Measurements from ENCODE around the gene NDUFV2. TPM values are rescaled to one million over a fixed set of nuclear protein-coding genes. Genes with fewer than 3 reads are reported as not detected.

Gene NDUFV2
- total RNA-seq, 2 donors from 2014 or later = 311 to 402 TPM

DNA sequence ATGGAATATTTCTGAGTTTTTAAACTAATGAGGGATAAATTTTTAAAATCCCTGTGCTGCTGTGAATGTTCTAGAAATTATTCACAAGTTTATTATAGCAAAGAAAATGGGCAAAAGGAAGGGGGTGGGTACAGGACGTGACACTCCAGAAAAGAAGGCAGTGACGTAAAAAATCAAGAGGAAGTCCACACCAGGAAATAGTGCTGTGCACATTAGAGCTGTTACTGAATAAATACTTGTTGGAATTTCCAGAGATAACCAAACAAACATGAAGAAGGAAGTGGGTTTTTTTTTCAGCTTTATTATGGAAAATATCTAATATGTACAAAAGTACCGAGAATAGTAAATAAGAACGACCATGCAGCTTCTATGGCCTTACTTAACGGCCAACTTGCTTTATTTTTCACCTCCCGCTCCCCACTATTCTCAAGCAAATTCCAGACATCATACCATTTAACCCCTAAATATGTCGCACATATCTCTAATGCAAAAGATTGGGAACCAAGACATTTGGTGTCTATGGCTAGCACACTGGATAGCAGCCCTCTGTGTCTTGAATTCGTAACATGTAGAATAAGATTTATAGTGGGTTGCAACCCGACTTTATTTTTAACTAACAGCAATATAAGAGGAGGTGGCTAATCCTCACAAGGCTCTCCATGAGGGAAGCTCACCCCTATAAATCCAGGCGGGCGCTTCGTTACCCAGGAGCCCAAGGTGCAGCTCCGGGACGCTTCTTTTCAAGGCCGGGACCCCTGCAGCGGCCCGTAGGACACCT is 580 bp upstream of the NDUFV2 start:
- Mint-ChIP-seq H3K36me3 (peaks cover 42 to 57% of the 10 kb centered on the region in 2 donors), H3K27ac (peak overlapping the region; percentile 94 to 99)

GRCh38 chr18:9103376-9103873 is 926 bp downstream of the NDUFV2 start:
- Mint-ChIP-seq H3K9me3 (no peaks in the 10 kb centered on the region), H3K36me3 (peaks cover 49 to 62% of the 10 kb centered on the region in 2 donors), H3K27ac (peak overlapping the region; percentile 95 to 99)
- ATAC-seq = no peak
- no peak for DNase-seq (ENCODE audit: low spot score in 2 of 2)

More for the DNA sequence above, 580 bp upstream of the NDUFV2 start:
- DNase-seq (ENCODE audit: low spot score in 2 of 2) (no peak), ATAC-seq (no peak)
- no peaks in the 10 kb centered on the region for H3K9me3 Mint-ChIP-seq

DNA sequence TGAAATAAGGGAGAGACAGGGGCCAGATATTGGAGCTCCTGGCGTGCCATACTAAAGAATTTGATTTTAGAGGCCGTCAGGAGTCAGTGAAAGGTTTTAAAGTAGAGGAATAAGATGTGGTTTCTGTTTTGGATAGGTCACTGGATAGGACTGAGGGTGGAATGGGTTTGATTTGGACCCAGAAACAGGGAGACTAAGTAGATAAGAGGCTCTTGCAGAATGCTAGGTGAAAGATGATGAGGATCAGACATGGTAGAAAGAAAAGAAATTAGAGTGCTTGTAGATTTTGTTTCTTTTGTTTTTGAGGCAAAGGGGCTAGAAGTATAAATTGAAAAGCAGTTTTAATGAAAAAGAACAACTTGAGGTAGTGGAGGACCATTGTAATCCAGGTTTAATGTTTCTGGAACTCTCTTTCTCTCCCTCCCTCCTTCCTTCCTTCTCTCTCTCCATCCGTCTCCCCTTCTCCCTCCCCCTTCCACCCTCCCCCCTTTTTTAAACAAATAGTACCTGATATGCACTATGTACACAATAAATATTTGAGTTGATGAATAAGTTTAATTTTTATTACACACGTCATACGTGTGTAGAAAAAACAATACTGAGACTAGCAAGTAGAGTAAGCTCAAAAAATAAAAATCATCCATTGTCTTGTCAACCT is 1.9 kb downstream of the NDUFV2 start:
- no peak for ATAC-seq
- Mint-ChIP-seq H3K27ac (peak overlapping the region; percentile 95 to 99), H3K9me3 (no peaks in the 10 kb centered on the region), H3K36me3 (peaks cover 49 to 69% of the 10 kb centered on the region in 2 donors)
- no peak for DNase-seq (ENCODE audit: low spot score in 2 of 2)

- Mint-ChIP-seq H3K36me3 (peaks cover 49 to 78% of the 10 kb centered on the region in 2 donors), H3K9me3 (no peaks in the 10 kb centered on the region), H3K27ac (peak overlapping the region; percentile 95 to 99)
- no peak for ATAC-seq
- no peak for DNase-seq (ENCODE audit: low spot score in 2 of 2)
These were observed 2.9 kb downstream of the NDUFV2 start for GRCh38 chr18:9105420-9105819.

GRCh38 chr18:9106094-9106493 is 3.6 kb downstream of the NDUFV2 start:
- Mint-ChIP-seq H3K36me3 (peaks cover 49 to 85% of the 10 kb centered on the region in 2 donors), H3K9me3 (no peaks in the 10 kb centered on the region), H3K27ac (peak overlapping the region; percentile 95 to 99)
- no peak for ATAC-seq
- DNase-seq (ENCODE audit: low spot score in 2 of 2) = no peak

DNA sequence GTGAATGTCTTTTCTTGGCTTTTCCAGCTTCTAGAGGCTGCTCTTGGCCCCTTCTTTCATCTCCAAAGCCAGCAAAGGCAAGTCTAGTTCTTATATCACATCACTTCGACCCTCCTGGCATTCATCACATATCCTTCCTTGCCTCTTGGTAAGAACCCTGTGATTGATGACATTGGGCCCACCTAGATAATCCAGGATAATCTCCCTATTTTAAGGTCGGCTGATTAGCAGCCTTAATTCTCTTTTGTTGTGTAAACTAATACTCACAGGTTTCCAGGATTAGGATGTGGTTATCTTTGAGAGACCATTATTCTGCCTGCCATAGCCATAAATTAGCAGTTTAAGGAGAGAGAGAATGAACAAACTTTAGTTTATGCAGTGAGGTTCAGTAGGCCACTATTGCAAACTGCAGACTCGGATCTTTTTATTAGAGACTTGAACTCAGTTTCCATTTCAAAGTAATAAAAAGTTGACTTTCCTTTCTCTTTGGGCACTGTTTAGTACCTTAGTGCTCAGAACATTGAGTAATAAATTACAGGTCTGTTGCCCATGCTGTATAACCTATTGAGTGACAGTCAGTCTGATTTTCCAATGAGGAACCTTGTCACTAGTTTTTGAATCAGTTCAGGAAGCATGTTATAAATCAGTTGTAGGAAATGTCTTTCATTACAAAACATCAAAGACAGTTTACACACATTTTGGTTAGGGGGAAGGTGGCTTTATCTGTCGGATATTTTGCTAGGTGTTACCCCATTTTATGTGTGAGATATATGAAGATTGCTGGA is 4.5 kb downstream of the NDUFV2 start:
- Mint-ChIP-seq H3K36me3 (peaks cover 44 to 91% of the 10 kb centered on the region in 2 donors), H3K9me3 (no peaks in the 10 kb centered on the region), H3K27ac (peak overlapping the region; percentile 95 to 99)
- ATAC-seq (no peak), DNase-seq (ENCODE audit: low spot score in 2 of 2) (no peak)

DNA sequence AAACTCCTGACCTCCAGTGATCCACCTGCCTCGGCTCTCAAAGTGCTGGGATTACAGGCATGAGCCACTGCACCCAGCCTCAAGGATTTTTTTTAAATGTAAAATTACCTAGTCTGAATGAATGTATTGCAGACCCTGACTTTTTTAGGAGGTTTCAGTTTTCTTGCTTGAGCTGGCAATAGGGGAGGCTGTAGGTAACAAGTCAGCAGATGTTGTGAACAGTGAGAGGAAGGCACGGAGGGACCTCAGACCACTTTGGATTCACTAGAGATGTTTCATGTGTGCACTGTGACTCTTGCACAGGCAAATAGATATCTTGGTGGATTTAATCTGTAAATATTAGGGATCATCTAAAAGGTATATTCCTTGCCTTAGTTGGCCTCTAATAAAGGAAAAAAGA is 6.4 kb downstream of the NDUFV2 start:
- Mint-ChIP-seq H3K9me3 (no peaks in the 10 kb centered on the region), H3K27ac (peak overlapping the region; percentile 76 to 93), H3K36me3 (peaks cover 26 to 92% of the 10 kb centered on the region in 2 donors)
- no peak for DNase-seq (ENCODE audit: low spot score in 2 of 2)
- ATAC-seq = peak; percentile 38

- peaks cover 20 to 86% of the 10 kb centered on the region in 2 donors for H3K36me3 Mint-ChIP-seq
- no peak for DNase-seq (ENCODE audit: low spot score in 2 of 2)
- peak overlapping the region; percentile 76 to 93 for H3K27ac Mint-ChIP-seq
- peak; percentile 60 to 69 for ATAC-seq
- H3K9me3 Mint-ChIP-seq = no peaks in the 10 kb centered on the region
These were observed 7.0 kb downstream of the NDUFV2 start for GRCh38 chr18:9109523-9109922.

DNA sequence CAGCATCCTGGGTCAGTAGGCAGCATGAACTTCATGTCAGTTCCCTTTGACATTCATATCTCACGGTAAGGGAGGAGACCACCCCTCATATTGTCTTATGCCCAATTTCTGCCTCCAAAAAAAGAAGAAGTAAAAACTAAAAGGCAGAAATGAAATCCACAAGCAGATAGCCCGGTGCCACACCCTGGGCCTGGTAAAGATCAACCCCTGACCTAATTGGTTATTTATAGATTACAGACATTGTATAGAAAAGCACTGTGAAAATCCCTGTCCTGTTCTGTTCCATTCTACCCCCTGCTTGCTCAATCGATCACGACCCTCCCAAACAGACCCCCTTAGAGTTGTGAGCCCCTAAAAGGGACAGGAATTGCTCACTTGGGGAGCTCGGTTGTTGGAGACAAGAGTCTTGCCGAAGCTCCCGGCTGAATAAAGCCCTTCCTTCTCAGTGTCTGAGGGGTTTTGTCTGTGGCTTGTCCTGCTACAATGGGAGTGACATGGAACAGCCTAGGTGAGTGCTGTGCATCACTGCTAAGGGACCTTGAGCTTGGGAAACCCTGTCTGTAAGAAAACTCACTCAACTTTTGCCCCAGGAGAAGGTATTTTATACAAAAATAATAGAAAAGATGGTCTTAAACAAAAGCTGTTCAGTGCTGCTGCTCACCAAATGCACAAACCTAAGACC is 11.1 kb downstream of the NDUFV2 start:
- H3K27ac Mint-ChIP-seq = peak overlapping the region; percentile 29 to 96
- ATAC-seq (no peak), DNase-seq (ENCODE audit: low spot score in 2 of 2) (no peak)
- H3K36me3 Mint-ChIP-seq = peaks cover 5 to 67% of the 10 kb centered on the region in 2 donors
- H3K9me3 Mint-ChIP-seq = no peaks in the 10 kb centered on the region

DNA sequence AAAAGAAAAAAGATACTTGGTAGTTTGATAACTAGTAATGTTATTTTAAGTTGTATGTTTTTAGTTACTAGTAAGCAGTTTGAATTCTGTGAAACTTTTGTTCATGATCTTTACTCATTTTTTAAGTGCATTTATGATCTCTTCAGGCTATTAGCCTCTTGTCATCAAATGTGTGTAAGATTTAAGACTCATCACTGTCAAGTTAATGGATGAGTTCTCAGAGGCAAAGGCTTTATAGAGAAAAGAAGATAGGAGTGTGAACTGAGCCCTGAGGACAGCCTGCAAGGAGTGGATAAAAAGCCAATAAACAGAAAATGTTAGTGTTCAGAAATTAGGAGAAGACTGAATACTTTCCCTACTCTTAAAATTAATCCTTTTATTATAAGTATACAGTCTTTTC is 13.5 kb downstream of the NDUFV2 start:
- no peaks in the 10 kb centered on the region for H3K9me3 Mint-ChIP-seq
- H3K27ac Mint-ChIP-seq = peak overlapping the region; percentile 91 to 99
- ATAC-seq (no peak), DNase-seq (ENCODE audit: low spot score in 2 of 2) (no peak)
- peaks cover 5 to 65% of the 10 kb centered on the region in 2 donors for H3K36me3 Mint-ChIP-seq

GRCh38 chr18:9117980-9118841 is 15.7 kb downstream of the NDUFV2 start:
- H3K36me3 Mint-ChIP-seq = peaks cover 5 to 59% of the 10 kb centered on the region in 2 donors
- no peaks in the 10 kb centered on the region for H3K9me3 Mint-ChIP-seq
- no peak for DNase-seq (ENCODE audit: low spot score in 2 of 2)
- peak; percentile 26 to 61 for ATAC-seq
- H3K27ac Mint-ChIP-seq = peak overlapping the region; percentile 91 to 99

- peaks cover 5 to 67% of the 10 kb centered on the region in 2 donors for H3K36me3 Mint-ChIP-seq
- H3K9me3 Mint-ChIP-seq = no peaks in the 10 kb centered on the region
- no peak for DNase-seq (ENCODE audit: low spot score in 2 of 2)
- H3K27ac Mint-ChIP-seq = peak overlapping the region in 1 of 2 donors; percentile 81
- ATAC-seq = no peak
These were observed 18.3 kb downstream of the NDUFV2 start for GRCh38 chr18:9120796-9121195.

- Mint-ChIP-seq H3K27ac (no peak overlapping the region), H3K9me3 (no peaks in the 10 kb centered on the region), H3K36me3 (peaks cover 0 to 73% of the 10 kb centered on the region in 2 donors)
- ATAC-seq = no peak
- no peak for DNase-seq (ENCODE audit: low spot score in 2 of 2)
These were observed 21.0 kb downstream of the NDUFV2 start for GRCh38 chr18:9123520-9123919.

DNA sequence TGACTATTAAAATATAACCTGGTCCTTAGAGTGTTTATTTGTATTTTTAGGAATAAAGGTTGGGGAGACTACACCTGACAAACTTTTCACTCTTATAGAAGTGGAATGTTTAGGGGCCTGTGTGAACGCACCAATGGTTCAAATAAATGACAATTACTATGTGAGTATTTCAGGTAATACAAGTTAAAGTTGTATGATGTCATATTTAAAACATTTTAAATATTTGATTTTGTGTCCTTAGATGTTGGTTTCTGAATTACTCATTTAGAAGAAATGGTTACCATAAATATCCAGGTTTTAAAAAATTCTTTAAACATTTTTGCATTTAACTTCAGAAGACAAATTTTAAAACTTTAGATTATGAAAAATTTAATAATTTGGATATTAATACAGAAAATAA is 22.3 kb downstream of the NDUFV2 start:
- DNase-seq (ENCODE audit: low spot score in 2 of 2) (no peak), ATAC-seq (no peak)
- H3K9me3 Mint-ChIP-seq = no peaks in the 10 kb centered on the region
- H3K27ac Mint-ChIP-seq = peak overlapping the region in 1 of 2 donors; percentile 60
- H3K36me3 Mint-ChIP-seq = peaks cover 0 to 73% of the 10 kb centered on the region in 2 donors

DNA sequence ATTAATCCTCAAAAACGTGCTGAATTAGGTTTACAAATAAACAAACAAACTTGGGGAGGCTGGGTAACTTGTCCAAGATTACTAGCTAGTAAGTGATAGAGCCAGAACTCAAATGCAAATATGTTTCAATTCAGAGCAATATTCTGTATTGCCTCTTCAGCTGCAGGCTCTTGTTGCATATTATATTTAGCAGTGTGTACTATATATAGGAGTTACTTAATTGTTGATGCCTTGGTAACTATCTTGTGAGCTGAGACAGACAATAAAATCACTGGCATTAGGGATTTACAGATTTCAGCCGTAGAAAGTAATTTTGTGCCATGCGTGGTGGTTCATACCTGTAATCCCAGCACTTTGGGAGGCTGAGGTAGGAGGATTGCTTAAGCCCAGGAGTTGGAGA is 23.8 kb downstream of the NDUFV2 start:
- ATAC-seq = no peak
- no peaks in the 10 kb centered on the region for H3K9me3 Mint-ChIP-seq
- DNase-seq (ENCODE audit: low spot score in 2 of 2) = no peak
- H3K27ac Mint-ChIP-seq = peak overlapping the region; percentile 30 to 90
- peaks cover 0 to 73% of the 10 kb centered on the region in 2 donors for H3K36me3 Mint-ChIP-seq

Data from activated naive CD4-positive, alpha-beta T cell treated with anti-CD3 and anti-CD28 coated beads, Interleukin-2, amount 50 U/mL, for 72 hours (primary cell).